ENCODE results near the gene CCL14. TPM values are rescaled to one million over a fixed set of nuclear protein-coding genes. Genes with fewer than 3 reads are reported as not detected.
A peak's percentile ranks its signal among the peaks of the same experiment; 100 is the strongest.

CCL14 gene
- total and polyA plus RNA-seq, 9 of the 15 experiments (the other 6 are each of a cell fraction or from before 2014, with no cell fraction given): not detected

DNA sequence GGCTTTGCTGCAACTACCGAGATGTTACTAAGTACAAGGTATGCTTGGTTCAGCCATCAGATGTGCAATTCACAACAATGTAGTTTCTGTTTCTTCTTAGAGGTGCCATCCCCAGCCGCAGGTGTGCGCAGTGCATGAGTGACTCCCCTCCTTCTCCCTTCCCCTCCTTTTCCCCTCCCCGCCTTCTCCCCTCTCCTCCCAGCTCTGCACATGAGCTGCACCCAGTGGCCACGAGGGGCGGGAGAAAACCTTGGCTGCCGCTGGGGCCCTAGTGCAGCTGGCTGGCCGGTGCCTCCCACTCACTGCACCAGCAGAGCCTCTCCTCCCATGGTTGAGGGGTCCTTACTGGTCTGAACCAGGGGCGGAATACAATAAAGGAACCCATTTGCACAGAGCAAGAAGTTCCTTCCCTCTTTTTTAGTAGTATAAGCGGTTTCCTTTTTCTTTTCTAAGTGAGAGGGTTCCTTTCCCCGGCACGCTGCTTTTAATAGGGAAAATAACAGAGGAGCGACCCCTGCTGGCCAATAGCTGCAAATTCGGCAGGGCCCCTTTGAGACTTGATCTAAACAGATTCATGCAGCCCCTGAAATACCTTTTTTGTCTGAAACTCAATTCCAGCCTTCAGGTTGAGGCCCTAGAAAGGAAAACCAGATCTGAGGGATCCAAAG lies 22.6 kb upstream of the CCL14 start (continued):
- TF ChIP-seq L3MBTL2 (IDR thresholded peaks at IDR 0.05): peak; percentile 58; the same call in 1 of the 2 replicates

DNA sequence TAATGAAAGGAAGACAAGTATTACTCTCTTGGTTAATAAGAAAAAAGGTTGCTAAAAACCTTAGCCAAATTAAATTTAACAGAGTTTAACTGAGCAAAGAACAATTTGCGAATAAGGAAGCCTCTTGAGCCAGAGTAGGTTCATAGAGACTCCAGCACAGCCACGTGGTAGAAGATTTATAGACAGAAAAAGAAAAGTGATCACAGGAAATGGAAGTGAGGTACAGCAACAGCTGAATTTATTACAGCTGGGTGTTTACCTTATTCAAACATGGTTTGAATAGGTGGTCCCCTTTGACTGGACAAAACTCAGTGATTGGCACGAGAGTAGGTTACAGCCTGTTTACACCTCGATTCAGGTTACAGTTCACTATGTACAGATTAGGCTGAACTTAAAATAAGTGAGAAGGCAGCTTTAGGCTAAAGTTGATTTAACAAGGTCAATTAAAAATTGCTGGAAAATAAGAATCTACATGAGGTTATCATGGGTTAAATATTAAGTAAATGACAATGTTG lies 18.1 kb upstream of the CCL14 start:
- BruUV-seq (replicated peaks): no TSS peak
- no peak for FAIRE-seq
- intact Hi-C loops (cut with micrococcal nuclease) (loop anchor here (5.0 kb wide), 1 partner anchor 37 kb away; no protein-coding TSS in a partner anchor), in situ Hi-C loops (cut with MboI) (no loop called here)
- no peak for ATAC-seq
- POLR2A ChIA-PET: interaction anchor here (0.6 to 1.3 kb wide), 4 partner anchors 10 to 205 kb away, joined by 3 read pairs; partner anchors contain the start of gene CCL5
- CTCF ChIA-PET (ENCODE audit: low intra/inter-chr PET ratio): no interaction called here
- no peak overlapping the region for H3K27ac ChIP-seq (ENCODE audit: extremely low read depth, low read depth, low read length)
- H3K9ac ChIP-seq (ENCODE audit: insufficient read depth in 1 of 2, low read depth in 2 of 2, low read length in 2 of 2): no peak overlapping the region
- no peak for DNase-seq (ENCODE audit: extremely low read depth in 1 of 4, low spot score in 3 of 4)
- no peak overlapping the region for H2AFZ ChIP-seq (ENCODE audit: low read depth, low read length)
- no peak overlapping the region for H3K4me2 ChIP-seq (ENCODE audit: insufficient read depth, low read length)
- H3K4me3 ChIP-seq: no peak overlapping the region
- H3K9me3 ChIP-seq (replicated peaks; ENCODE audit: control insufficient read depth, insufficient read depth, low read depth, low read length): no peaks in the 10 kb centered on the region
- TF ChIP-seq XRCC3 (IDR thresholded peaks at IDR 0.05) (no peak), PRMT5 (CRISPR knock-in tag; IDR thresholded peaks at IDR 0.05) (no peak), ZNF431 (CRISPR knock-in tag; IDR thresholded peaks at IDR 0.05) (no peak), FOSL1 (tag; conservative IDR thresholded peaks at IDR 0.05) (no peak), MEIS2 (IDR thresholded peaks at IDR 0.05; ENCODE audit: partially characterized antibody) (no peak), TRIM28 (IDR thresholded peaks at IDR 0.05) (no peak), RAD21 (CRISPR knock-in tag; conservative IDR thresholded peaks at IDR 0.05 in 1 of 2, IDR thresholded peaks at IDR 0.05 in 1 of 2) (no peak), HLTF (IDR thresholded peaks at IDR 0.05) (no peak)
- TF ChIP-seq, protein P1, sequence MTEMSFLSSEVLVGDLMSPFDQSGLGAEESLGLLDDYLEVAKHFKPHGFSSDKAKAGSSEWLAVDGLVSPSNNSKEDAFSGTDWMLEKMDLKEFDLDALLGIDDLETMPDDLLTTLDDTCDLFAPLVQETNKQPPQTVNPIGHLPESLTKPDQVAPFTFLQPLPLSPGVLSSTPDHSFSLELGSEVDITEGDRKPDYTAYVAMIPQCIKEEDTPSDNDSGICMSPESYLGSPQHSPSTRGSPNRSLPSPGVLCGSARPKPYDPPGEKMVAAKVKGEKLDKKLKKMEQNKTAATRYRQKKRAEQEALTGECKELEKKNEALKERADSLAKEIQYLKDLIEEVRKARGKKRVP (CRISPR knock-in tag; IDR thresholded peaks at IDR 0.05): no peak
- H3K9me1 ChIP-seq (ENCODE audit: control insufficient read depth, insufficient read depth, low read length): no peaks in the 10 kb centered on the region
- no peaks in the 10 kb centered on the region for H3K36me3 ChIP-seq (ENCODE audit: control insufficient read depth, insufficient read depth, low read length)
- peaks cover 7 to 20% of the 10 kb centered on the region in 2 experiments; a peak in 3 of 5 replicates for H3K27me3 ChIP-seq (ENCODE audit: control insufficient read depth in 2 of 2, insufficient read depth in 2 of 2, low read length in 2 of 2)
- H3K4me1 ChIP-seq (replicated peaks in 1 of 2; ENCODE audit: control insufficient read depth in 2 of 2, insufficient read depth in 2 of 2, low read length in 2 of 2): peaks cover 0 to 4% of the 10 kb centered on the region in 2 experiments; a peak in 1 of 5 replicates
- no peaks in the 10 kb centered on the region for H3K79me2 ChIP-seq (ENCODE audit: control insufficient read depth, insufficient read depth, low read length)
- 0% methylated on average over 4 of the region's 4 CpGs for WGBS (ENCODE audit: insufficient coverage, low coverage, missing lambda C conversion rate)
- H4K20me1 ChIP-seq (replicated peaks; ENCODE audit: control insufficient read depth, insufficient read depth, low read length): no peaks in the 10 kb centered on the region

Measured in K562 (cell line).